Pulmonary artery endothelial cell (primary cell): ENCODE measurements around the gene ARHGAP26. TPM values are rescaled to one million over a fixed set of nuclear protein-coding genes. Genes with fewer than 3 reads are reported as not detected.

ENCODE experiments used
- DNase-seq: peaks from one replicate; pipeline ENCODE4 v3.0.0-alpha.2; 2011; ENCODE audit warnings: low read depth, low spot score
- total RNA-seq: library from RNA; depleted of rRNA; stranded (reverse); fragments of >200 nt; gene quantifications from 2 replicates; pipeline ENCODE4 v1.2.3, GENCODE V29; 2014

The ARHGAP26 gene
- total RNA-seq, 1 donor from 2014 or later, result 6.8 TPM

- no peak for DNase-seq
Observed at GRCh38 chr5:143265995-143266394, 495.8 kb downstream of the ARHGAP26 start.

- DNase-seq, result no peak
Observed at GRCh38 chr5:143267186-143267585, 497.0 kb downstream of the ARHGAP26 start.

- DNase-seq, result no peak
Observed at GRCh38 chr5:143268388-143268787, 498.2 kb downstream of the ARHGAP26 start.

DNA sequence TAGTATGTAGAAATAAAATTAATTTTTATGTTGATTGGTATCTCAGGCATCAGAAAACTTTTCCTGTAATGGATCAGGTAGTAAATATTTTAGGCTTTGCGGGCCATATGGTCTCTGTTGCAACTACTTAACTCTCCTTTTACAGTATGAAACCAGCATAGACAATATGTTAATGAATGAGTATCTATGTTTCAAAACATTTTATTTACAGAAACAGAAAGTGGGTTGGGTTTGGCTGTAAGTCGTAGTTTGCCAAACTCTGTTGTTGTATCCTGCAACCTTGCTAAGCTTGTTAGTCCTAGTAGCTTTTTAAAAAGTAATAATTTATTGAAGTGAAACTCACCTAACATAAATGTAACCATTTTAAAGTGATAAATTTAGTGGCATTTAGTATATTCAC lies 501.3 kb downstream of the ARHGAP26 start:
- no peak for DNase-seq

DNA sequence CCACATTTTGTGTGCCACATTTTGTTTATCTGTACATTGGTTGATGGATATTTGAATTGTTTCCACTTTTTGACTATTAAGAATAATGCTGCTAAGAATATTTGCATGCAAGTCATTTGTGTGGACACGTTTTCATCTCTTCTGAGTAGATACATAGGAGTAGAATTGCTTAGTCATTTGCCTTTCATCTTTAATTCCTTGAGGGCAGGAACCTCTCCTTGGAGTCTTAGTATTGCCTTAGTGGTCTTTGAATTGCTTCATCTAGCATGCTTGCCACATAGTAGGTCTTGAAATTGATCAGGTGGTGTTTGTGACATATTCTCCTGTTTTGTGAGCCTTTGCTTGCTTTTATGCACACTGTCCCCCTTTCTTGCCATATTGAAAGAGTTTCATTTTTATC lies 504.8 kb downstream of the ARHGAP26 start:
- no peak for DNase-seq

DNA sequence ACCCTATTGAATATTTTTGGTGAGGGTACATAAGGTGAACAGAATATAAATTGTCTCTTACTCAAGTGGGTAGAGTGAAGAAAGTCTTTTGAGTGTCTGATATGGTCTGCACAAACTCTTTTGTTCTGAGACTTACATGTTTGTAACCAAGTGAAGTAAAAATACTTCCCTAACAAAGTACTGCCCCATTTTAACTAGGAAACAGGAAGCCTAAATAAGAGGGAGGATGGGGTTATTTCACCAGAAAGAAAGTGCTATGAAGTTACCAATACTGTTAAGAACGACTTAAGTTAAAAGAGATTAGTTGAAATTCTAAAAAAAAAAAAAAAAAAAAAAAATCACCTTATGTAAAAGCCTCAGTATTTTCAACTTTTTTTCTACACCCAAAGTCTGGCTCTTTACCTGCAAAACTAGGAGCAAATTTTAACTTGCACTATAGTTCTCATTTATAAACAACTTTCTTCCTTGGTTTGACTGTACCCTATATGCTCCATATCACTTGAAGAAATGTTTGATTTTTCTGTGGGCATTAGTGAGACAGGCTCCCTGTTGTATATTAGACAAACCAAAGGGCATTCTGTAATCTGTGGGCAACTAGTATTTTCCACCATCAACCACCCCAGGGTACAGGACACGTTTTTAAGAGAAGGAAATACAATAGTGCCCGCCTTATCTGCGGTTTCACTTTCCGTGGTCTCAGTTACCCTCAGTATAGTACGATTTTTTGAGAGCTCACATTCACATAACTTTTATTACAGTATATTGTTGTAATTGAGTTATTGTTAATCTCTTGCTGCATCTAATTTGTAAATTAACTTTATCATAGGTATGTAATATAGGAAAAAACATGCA lies 505.6 kb downstream of the ARHGAP26 start:
- no peak for DNase-seq

GRCh38 chr5:143277536-143277935 lies 507.4 kb downstream of the ARHGAP26 start:
- no peak for DNase-seq

Other genes starting within 250 kb of the ARHGAP26 start
- gene FGF1, start 84.3 kb upstream of the ARHGAP26 start, total RNA-seq, result 0.53 TPM in 1 of 2 replicates, not detected in the other